ENCODE measurements around the gene MAPK12.
A peak's percentile ranks its signal among the peaks of the same experiment; 100 is the strongest.

The MAPK12 gene

GRCh38 chr22:50264946-50265669 lies 3.6 kb upstream of the MAPK12 start:
- DNase-seq: no peak

GRCh38 chr22:50264104-50264745 lies 2.7 kb upstream of the MAPK12 start:
- DNase-seq: no peak

- DNase-seq: no peak
Observed at GRCh38 chr22:50262973-50263617, 1.6 kb upstream of the MAPK12 start.

- no peak for DNase-seq
Observed at GRCh38 chr22:50262460-50262911, 1.0 kb upstream of the MAPK12 start.

- DNase-seq: no peak
Observed at GRCh38 chr22:50260801-50261614, 475 bp downstream of the MAPK12 start.

- no peak for DNase-seq
Observed at GRCh38 chr22:50260434-50260800, 1.1 kb downstream of the MAPK12 start.

- DNase-seq: no peak
Observed at GRCh38 chr22:50259302-50259701, 2.2 kb downstream of the MAPK12 start.

GRCh38 chr22:50258361-50259292 lies 2.9 kb downstream of the MAPK12 start:
- no peak for DNase-seq

GRCh38 chr22:50257451-50258360 lies 3.8 kb downstream of the MAPK12 start:
- DNase-seq: no peak

GRCh38 chr22:50257041-50257440 lies 4.4 kb downstream of the MAPK12 start:
- DNase-seq: no peak

- DNase-seq: no peak
Observed at GRCh38 chr22:50256258-50256862, 5.1 kb downstream of the MAPK12 start.

- DNase-seq: no peak
Observed at GRCh38 chr22:50255607-50256006, 5.9 kb downstream of the MAPK12 start.

- no peak for DNase-seq
Observed at GRCh38 chr22:50255099-50255498, 6.4 kb downstream of the MAPK12 start.

GRCh38 chr22:50253941-50254340 lies 7.5 kb downstream of the MAPK12 start:
- DNase-seq: no peak

- DNase-seq: no peak
Observed at GRCh38 chr22:50253046-50253915, 8.2 kb downstream of the MAPK12 start.

GRCh38 chr22:50252082-50253045 lies 9.1 kb downstream of the MAPK12 start:
- peak; percentile 66 for DNase-seq

- no peak for DNase-seq
Observed at GRCh38 chr22:50251477-50252081, 9.9 kb downstream of the MAPK12 start.
